GM19351 (cell line): ENCODE results near the gene TMCC1.
"Not testable (repeated sequence)": the region's sequence is repeated elsewhere in the genome, so short reads cannot be mapped to it uniquely, and the experiment has no call there.

Experiments used
- ATAC-seq: cut with Tn5 transposase; IDR thresholded peaks from one replicate; pipeline ENCODE4 v1.9.1; 2021; ENCODE audit warnings: mild to moderate bottlenecking, moderate library complexity; ENCODE audit not compliant: unreplicated experiment

TMCC1 gene

DNA sequence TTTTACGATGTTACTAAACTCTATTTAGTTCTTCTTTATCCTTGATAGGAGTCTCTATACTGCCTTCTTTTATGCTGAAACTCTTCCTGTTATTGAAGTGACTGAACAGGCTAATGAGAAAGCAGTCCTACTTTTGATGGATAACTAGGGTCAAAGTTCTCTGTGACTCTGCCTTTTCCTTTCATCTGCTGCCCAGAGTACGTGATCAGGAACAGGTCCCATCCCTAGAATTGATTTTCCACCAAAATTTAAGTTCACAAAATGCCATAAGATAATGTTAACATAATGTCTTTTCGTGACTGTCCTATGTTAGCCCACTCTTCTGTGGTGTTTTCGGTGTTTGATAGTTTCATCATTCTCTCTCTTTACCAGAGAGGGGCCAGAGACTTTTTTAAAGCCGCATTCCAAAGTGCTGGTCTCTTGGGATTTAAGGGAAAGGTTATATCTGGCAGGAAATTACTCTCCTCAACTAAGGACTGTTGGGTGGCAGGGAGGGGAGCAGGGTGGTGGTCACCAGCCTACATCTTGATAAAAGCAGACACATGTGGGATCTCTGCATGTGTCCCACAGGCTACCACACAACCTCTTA lies 236.8 kb downstream of the TMCC1 start:
- ATAC-seq: no peak

DNA sequence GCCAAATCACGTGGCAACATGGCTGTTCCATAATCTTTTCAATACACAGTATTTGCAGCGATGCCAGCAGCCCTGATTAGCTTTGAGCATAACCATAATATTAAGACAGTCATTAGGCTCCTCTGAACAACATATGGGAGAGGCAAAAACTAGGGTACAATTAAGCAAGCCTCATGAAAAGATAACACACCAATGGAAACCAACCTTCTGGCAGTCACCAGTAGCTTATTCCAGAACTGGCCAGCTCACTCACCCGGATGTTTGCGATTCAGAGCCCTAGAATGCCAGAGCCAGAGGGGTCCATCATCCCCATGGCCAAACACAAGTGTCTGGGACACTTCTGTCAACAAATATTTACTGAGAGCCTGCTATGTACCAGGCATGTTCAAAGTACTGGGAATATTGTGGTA lies 238.2 kb downstream of the TMCC1 start:
- no peak for ATAC-seq

GRCh38 chr3:129654131-129654530 lies 239.4 kb downstream of the TMCC1 start:
- no peak for ATAC-seq

DNA sequence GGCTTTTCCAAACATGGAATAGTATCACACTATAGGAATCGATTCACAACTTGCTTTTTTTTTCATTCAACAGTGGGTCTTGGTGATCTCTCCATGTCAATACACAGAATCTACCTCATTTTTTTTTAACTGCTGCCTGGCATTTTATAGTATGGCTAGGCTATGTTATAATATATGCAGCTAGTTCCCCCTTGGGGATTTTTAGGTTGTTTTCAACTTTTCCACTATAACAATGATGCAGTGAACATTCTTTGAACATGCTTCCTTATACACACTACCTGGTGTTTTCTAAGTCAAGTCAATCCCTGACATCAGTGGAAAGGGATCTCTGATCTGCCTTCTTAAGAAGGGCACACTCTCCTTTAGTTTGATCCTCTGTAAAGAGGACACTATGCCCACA lies 240.5 kb downstream of the TMCC1 start:
- ATAC-seq: no peak

- no peak for ATAC-seq
Observed at GRCh38 chr3:129651435-129652202, 241.9 kb downstream of the TMCC1 start.

- ATAC-seq: no peak
Observed at GRCh38 chr3:129650256-129650872, 243.1 kb downstream of the TMCC1 start.

- no peak for ATAC-seq
Observed at GRCh38 chr3:129648391-129648790, 245.1 kb downstream of the TMCC1 start.

- no peak for ATAC-seq
Observed at GRCh38 chr3:129645286-129645685, 248.2 kb downstream of the TMCC1 start.

DNA sequence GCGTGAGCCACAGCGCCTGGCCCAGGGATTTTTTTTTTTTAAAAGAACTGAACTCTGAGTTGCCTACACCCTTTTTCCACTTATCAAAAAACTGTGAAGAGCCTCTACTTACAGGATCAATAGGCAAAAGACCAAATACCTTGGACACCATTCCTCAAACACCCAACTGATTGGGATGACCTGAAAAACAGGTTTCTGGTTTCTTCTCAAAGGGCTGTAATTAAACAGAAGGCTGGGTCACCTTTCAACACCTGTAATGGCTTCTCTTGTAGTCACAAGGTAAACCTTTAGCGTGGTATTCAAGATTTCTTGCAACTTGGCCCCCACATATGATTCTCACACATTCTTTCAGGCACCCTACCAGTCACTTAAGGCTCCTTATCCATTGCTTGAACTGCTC lies 248.7 kb downstream of the TMCC1 start:
- no peak for ATAC-seq

- not testable (repeated sequence) for ATAC-seq
Observed at GRCh38 chr3:129641567-129642260, 251.8 kb downstream of the TMCC1 start.

- not testable (repeated sequence) for ATAC-seq
Observed at GRCh38 chr3:129640985-129641384, 252.5 kb downstream of the TMCC1 start.

DNA sequence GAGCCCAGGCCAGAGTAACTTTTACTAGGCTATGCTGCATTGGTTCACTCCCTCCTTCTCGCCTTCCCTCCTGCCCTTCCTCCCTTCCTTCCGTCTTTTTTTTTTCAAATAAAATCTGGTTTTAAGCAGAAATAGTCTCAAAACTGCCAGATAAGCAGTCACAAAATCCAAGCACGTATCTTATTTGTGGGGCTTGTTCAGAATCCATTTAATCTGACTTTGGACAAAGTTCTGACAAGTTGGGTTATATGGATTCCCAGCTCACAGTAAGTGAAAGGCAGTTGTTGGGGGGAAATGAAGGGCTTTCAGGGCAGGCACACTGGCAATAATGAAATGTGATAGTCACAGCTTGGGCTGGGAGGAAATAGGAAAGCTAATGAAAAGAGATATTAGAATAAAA lies 255.0 kb downstream of the TMCC1 start:
- ATAC-seq: no peak

- no peak for ATAC-seq
Observed at GRCh38 chr3:129636082-129636481, 257.4 kb downstream of the TMCC1 start.

DNA sequence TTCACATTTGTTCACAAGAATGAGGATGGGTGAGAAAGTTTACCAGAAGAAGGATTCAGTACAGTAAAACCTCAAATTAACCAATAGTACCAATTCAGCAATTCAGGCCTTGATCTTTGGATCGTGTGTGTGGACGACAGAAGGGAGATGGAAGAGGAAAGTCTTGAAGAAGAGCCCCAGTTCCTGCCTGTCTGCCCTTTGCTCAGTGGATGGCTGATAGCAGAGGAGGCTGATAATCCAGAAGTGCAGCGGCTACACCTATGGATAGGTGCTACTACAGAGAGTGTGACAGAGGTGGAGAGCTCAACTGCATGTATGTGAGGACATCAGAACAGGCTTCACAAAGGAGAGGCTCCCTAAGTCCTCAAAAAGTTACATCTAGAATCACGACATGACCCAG lies 257.9 kb downstream of the TMCC1 start:
- ATAC-seq: no peak

GRCh38 chr3:129633751-129634481 lies 259.6 kb downstream of the TMCC1 start:
- no peak for ATAC-seq

- no peak for ATAC-seq
Observed at GRCh38 chr3:129632977-129633376, 260.5 kb downstream of the TMCC1 start.

DNA sequence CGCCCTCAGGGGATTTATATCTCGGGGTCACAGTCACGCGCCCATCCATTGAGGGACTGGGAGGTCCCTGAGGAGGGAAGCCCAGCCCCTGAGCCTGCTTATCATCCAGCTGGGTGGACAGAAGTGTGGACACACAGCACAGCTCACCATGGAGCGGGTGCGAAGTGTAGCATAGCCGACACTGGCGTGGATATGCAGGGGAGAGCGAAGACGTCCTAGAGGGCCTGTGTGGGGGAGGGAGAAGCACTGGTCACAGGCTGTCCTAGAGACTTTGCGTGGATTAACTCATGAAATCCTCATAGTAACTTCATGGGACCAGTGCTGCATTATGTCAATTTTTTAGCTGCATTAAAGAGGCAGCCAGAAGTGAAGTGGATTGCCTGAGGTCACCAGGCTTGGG lies 261.0 kb downstream of the TMCC1 start:
- no peak for ATAC-seq

DNA sequence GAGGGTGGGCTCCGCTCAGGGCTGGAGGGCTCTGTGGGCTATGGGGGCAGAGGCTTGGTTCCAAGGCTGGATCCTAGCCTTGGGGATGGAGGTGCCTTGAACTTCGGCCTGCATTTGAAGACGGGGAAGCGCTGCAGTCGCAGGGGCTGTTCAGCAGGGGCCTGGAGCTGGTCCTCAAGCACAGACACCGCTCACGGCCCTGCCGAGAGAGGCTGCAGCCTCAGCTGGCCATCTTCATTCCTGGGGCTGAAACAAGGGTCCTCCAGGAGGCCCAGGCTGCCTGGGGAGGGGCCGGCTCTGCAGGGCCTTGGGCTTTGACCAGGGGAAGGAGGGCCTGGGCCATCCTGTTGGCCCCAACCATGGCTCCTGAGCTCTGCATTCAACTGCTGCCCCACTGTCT lies 261.5 kb downstream of the TMCC1 start:
- no peak for ATAC-seq

DNA sequence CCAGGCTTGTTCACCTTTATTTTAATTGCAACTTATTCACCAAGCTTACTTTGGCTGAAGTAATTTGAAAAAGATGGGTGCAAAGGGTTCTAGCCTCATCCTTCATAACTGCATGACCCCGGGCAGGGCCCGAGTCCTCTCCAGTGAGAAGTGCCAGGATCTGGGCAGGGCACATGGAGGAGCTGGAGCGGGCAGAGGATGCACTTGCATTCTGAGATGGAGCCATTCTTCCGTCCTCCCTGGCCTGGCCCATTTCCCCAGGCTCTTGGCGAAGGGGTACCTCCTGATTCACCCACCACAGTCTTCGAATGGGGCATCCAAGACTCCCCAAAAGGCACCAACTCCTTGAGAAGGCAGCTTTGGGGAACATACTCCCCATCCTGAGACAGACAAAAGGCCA lies 264.5 kb downstream of the TMCC1 start:
- no peak for ATAC-seq

DNA sequence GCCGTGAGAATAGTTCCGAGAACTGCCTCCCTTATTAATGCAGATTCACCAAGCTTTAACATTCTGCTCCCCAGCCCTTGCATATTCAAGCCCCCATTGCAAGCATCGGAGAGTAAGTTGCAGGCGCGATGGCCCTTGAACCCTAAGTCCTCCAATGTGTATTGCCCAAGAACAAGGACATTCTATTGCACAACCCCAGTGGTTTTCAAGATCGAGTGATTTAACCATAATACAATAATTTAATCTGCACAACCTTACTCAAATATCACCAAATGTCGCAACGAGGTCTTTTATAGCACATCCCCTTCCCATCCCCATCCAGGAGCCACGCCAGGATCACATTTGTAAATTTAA lies 265.4 kb downstream of the TMCC1 start:
- ATAC-seq: no peak
